ENCODE results near the gene MGLL. TPM values are rescaled to one million over a fixed set of nuclear protein-coding genes. Genes with fewer than 3 reads are reported as not detected.
A peak's percentile ranks its signal among the peaks of the same experiment; 100 is the strongest.

MGLL gene
- total and polyA plus RNA-seq, 12 donors = 1.9 to 48.1 (median 33.3) TPM

DNA sequence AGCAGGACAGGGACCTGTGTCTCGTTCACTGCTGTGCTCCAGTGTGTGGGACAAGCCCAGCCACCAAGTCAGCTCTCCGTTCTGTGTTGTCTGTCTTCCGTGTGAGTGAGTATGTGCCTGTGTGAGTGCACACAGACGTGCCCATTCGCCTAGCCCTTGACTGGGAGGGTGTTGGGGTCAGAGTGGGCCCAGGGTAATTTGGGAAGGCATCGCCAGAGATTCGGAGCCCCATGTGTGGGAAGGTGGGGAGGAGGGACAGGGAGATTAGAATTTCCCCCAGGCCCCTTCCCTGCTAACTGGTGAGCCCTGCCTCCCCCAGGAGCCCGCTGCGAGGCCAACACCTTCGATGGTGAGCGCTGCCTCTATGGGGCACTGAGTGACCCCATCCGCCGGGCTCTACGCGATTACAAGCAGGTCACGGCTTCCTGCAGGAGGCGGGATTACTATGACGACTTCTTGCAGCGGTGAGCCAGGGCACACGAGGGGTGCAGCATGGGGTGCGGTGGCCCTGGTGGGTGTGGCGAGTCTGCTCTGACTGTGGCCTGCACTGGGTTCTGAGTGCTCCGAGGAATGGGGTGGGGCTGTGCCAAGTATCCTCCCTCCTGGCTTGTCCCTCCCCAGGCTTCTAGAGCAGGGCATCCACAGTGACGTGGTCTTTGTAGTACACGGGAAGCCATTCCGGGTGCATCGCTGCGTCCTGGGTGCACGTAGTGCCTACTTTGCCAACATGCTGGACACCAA lies 146.5 kb downstream of the MGLL start:
- Histone ChIP-seq H3K9me3 (replicated peaks in 1 of 3) (no peaks in the 10 kb centered on the region), H3K27ac (no peak overlapping the region), H3K4me3 (no peak overlapping the region), H3K4me1 (replicated peaks in 1 of 2) (peaks cover 17 to 20% of the 10 kb centered on the region in 2 donors), H3K36me3 (replicated peaks in 1 of 2) (peaks cover 0 to 27% of the 10 kb centered on the region in 2 donors), H3K27me3 (no peaks in the 10 kb centered on the region)
- 89 to 94% (median 91%) methylated on average over 27 to 29 of the region's 29 CpGs for WGBS, 4 donors
- TF ChIP-seq, protein P1, sequence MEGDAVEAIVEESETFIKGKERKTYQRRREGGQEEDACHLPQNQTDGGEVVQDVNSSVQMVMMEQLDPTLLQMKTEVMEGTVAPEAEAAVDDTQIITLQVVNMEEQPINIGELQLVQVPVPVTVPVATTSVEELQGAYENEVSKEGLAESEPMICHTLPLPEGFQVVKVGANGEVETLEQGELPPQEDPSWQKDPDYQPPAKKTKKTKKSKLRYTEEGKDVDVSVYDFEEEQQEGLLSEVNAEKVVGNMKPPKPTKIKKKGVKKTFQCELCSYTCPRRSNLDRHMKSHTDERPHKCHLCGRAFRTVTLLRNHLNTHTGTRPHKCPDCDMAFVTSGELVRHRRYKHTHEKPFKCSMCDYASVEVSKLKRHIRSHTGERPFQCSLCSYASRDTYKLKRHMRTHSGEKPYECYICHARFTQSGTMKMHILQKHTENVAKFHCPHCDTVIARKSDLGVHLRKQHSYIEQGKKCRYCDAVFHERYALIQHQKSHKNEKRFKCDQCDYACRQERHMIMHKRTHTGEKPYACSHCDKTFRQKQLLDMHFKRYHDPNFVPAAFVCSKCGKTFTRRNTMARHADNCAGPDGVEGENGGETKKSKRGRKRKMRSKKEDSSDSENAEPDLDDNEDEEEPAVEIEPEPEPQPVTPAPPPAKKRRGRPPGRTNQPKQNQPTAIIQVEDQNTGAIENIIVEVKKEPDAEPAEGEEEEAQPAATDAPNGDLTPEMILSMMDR (IDR thresholded peaks at IDR 0.05) = no peak
- TF ChIP-seq POLR2A (IDR thresholded peaks at IDR 0.05) = no peak
- intact Hi-C loops (cut with DNase I) = no loop called here
- DNase-seq = peak in 6 of 7 donors; percentile 6 to 47 (median 16)

DNA sequence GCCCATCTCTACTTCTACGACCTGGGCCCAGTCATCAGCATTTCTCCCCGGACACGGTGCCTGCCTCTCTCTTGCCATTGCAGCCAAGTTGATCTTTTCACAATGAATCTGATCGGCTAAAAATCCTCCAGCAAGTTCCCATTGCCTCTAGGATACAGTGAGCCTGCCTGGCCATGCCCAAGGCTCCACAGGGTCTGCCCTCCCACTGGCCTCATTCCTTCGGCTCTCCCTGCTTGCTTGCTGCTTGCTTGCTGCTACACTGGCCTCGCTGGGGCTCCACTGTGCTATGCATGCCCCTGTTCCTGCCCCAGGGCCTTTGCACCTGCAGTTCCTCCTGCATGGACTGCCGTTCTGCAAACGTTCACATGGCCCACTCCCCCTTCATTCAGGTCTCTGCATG lies 147.5 kb downstream of the MGLL start:
- Histone ChIP-seq H3K36me3 (replicated peaks in 1 of 2) (peaks cover 0 to 24% of the 10 kb centered on the region in 2 donors), H3K9me3 (replicated peaks in 1 of 3) (no peaks in the 10 kb centered on the region), H3K4me1 (replicated peaks in 1 of 2) (peaks cover 17 to 20% of the 10 kb centered on the region in 2 donors), H3K4me3 (no peak overlapping the region), H3K27me3 (no peaks in the 10 kb centered on the region), H3K27ac (no peak overlapping the region)
- intact Hi-C loops (cut with DNase I) = no loop called here
- peak in 6 of 7 donors; percentile 1 to 42 (median 12) for DNase-seq
- TF ChIP-seq, protein P1 (IDR thresholded peaks at IDR 0.05) = no peak
- no peak for TF ChIP-seq POLR2A (IDR thresholded peaks at IDR 0.05)
- 89 to 94% (median 92%) methylated on average over 8 of the region's 8 CpGs for WGBS, 4 donors

GRCh38 chr3:127674101-127674721 lies 148.1 kb downstream of the MGLL start:
- TF ChIP-seq, protein P1 (IDR thresholded peaks at IDR 0.05) = no peak
- TF ChIP-seq POLR2A (IDR thresholded peaks at IDR 0.05) = no peak
- peak in 5 of 7 donors; percentile 8 to 49 (median 19) for DNase-seq
- intact Hi-C loops (cut with DNase I) = no loop called here
- Histone ChIP-seq H3K36me3 (replicated peaks in 1 of 2) (peaks cover 0 to 23% of the 10 kb centered on the region in 2 donors), H3K4me1 (replicated peaks in 1 of 2) (peaks cover 17 to 20% of the 10 kb centered on the region in 2 donors), H3K9me3 (replicated peaks in 1 of 3) (no peaks in the 10 kb centered on the region), H3K27me3 (no peaks in the 10 kb centered on the region), H3K27ac (peak overlapping the region in 1 of 5 donors; percentile 94), H3K4me3 (no peak overlapping the region)
- WGBS, 4 donors = 79 to 88% (median 87%) methylated on average over 17 of the region's 17 CpGs
